ENCODE results near the gene DNAJB13.

GRCh38 chr11:73951797-73952196 lies 971 bp downstream of the DNAJB13 start:
- TF ChIP-seq CTCF (IDR thresholded peaks at IDR 0.05; ENCODE audit: poor library complexity, severe bottlenecking), result no peak
- no peak for TF ChIP-seq EP300 (conservative IDR thresholded peaks at IDR 0.05; ENCODE audit: poor library complexity, severe bottlenecking)
- no peak for TF ChIP-seq REST (IDR thresholded peaks at IDR 0.05; ENCODE audit: borderline replicate concordance)
- TF ChIP-seq POLR2AphosphoS5 (IDR thresholded peaks at IDR 0.05), result no peak
